Measurements from ENCODE around the gene CRK. TPM values are rescaled to one million over a fixed set of nuclear protein-coding genes. Genes with fewer than 3 reads are reported as not detected.

The CRK gene
- total RNA-seq, 2 donors from 2014 or later, result 50.5 to 52.3 TPM

DNA sequence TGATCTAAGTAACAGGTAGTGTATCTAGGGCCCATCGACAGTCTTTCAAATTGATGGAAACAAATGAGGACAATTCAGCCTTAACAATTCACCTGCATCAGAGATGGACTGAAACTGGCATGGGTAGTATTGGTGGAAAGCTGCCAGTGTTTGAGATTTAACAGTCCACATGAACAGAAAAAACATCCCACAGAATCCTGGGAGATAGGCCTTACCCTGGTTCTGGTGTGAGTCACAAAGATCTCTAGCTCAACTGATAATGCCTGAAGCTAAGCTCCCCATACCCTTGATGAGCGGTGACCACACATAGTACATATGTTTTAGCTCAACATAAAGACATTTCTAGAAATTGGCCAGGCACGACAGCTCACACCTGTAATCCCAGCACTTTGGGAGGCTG, 21.9 kb downstream of the CRK start:
- 84 to 90% methylated on average over 2 to 3 of the region's 3 CpGs for WGBS, 2 experiments (ENCODE audit: insufficient coverage in 1 of 2, insufficient read length in 1 of 2)
- Mint-ChIP-seq H3K27me3 (ENCODE audit: insufficient read depth) (no peaks in the 10 kb centered on the region), H3K27ac (no peak overlapping the region), H3K9me3 (no peaks in the 10 kb centered on the region), H3K4me1 (peaks cover 5% of the 10 kb centered on the region), H3K36me3 (ENCODE audit: low read depth) (peaks cover 69% of the 10 kb centered on the region), H3K4me3 (no peak overlapping the region)
- Histone ChIP-seq H3K9ac (ENCODE audit: extremely low read depth, low read length, poor library complexity, severe bottlenecking) (no peak overlapping the region), H3K36me3 (ENCODE audit: control insufficient read depth, insufficient read depth, low read length) (peaks cover 83% of the 10 kb centered on the region), H3K4me3 (ENCODE audit: low read length) (no peak overlapping the region), H3K27ac (ENCODE audit: low read depth, low read length) (no peak overlapping the region), H3K9me3 (ENCODE audit: control insufficient read depth, low read length) (no peaks in the 10 kb centered on the region), H3K27me3 (ENCODE audit: control insufficient read depth, insufficient read depth, low read length, poor library complexity, severe bottlenecking) (no peaks in the 10 kb centered on the region), H3K4me1 (ENCODE audit: control insufficient read depth, insufficient read depth, low read length) (no peaks in the 10 kb centered on the region)
- no peak for DNase-seq
- TF ChIP-seq CTCF (conservative IDR thresholded peaks at IDR 0.05), result no peak

DNA sequence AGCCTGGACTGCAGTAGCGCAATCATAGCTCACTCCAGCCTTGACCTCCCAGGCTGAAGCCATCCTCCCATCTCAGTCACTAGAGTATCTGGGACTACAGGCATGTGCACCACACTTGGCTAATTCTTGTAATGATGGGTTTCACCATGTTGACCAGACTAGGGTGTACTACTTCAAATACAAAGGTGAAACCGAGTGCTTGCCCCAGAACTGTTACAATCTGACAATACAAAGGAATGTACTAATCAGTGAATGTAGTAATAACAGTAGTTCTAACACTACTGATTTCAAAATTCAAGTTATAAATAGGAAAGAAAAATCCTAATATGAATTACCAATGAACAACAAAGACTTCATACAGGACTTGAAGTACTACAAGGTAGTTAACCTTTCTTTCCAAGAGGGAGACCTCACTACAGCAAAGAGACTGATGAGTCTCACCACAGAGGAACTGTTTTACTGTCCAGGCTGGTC, 24.4 kb downstream of the CRK start:
- Mint-ChIP-seq H3K9me3 (no peaks in the 10 kb centered on the region), H3K27ac (no peak overlapping the region), H3K36me3 (ENCODE audit: low read depth) (peaks cover 65% of the 10 kb centered on the region), H3K4me1 (no peaks in the 10 kb centered on the region), H3K27me3 (ENCODE audit: insufficient read depth) (no peaks in the 10 kb centered on the region), H3K4me3 (no peak overlapping the region)
- Histone ChIP-seq H3K4me3 (ENCODE audit: low read length) (no peak overlapping the region), H3K27ac (ENCODE audit: low read depth, low read length) (no peak overlapping the region), H3K9me3 (ENCODE audit: control insufficient read depth, low read length) (no peaks in the 10 kb centered on the region), H3K27me3 (ENCODE audit: control insufficient read depth, insufficient read depth, low read length, poor library complexity, severe bottlenecking) (no peaks in the 10 kb centered on the region), H3K9ac (ENCODE audit: extremely low read depth, low read length, poor library complexity, severe bottlenecking) (no peak overlapping the region), H3K4me1 (ENCODE audit: control insufficient read depth, insufficient read depth, low read length) (no peaks in the 10 kb centered on the region), H3K36me3 (ENCODE audit: control insufficient read depth, insufficient read depth, low read length) (peaks cover 82% of the 10 kb centered on the region)
- WGBS, 2 experiments (ENCODE audit: insufficient coverage in 1 of 2, insufficient read length in 1 of 2), result 90 to 96% methylated on average over 1 of the region's 2 CpGs
- no peak for TF ChIP-seq CTCF (conservative IDR thresholded peaks at IDR 0.05)
- no peak for DNase-seq

DNA sequence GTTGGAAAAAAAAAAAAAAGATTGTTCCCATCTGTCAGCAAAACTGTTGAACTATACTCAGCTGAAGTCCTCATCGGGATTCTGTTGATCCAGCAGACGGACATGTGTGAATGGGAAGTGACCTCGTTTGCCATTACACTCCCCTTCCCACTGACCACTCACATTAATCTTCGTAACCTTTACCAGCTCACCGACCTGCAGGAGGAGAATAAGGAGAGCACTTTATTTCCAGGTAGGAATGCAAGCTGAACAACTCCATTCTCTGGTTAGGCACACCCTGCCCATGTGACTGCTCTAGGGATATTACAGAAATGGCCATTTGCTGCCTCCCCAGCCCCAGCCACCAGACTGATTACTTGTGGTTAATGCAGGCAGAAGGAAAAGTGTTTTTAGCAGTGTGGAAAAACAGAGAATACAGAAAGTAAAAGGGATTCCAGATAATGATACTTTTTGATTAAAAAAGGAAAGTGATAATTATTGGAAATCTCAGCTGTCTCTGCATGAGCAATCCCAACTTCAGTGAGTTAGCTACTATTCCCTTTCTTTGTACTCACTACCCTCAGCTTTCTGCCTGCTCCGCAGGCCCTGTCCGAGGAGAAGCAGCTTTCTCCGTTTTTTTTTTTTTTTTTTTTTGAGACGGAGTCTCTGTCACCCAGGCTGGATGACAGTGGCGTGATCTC, 32.4 kb downstream of the CRK start:
- Mint-ChIP-seq H3K4me1 (no peaks in the 10 kb centered on the region), H3K27me3 (ENCODE audit: insufficient read depth) (no peaks in the 10 kb centered on the region), H3K9me3 (no peaks in the 10 kb centered on the region), H3K27ac (no peak overlapping the region), H3K4me3 (no peak overlapping the region), H3K36me3 (ENCODE audit: low read depth) (peaks cover 54% of the 10 kb centered on the region)
- Histone ChIP-seq H3K27me3 (ENCODE audit: control insufficient read depth, insufficient read depth, low read length, poor library complexity, severe bottlenecking) (no peaks in the 10 kb centered on the region), H3K36me3 (ENCODE audit: control insufficient read depth, insufficient read depth, low read length) (peaks cover 73% of the 10 kb centered on the region), H3K27ac (ENCODE audit: low read depth, low read length) (no peak overlapping the region), H3K4me3 (ENCODE audit: low read length) (no peak overlapping the region), H3K9ac (ENCODE audit: extremely low read depth, low read length, poor library complexity, severe bottlenecking) (no peak overlapping the region), H3K4me1 (ENCODE audit: control insufficient read depth, insufficient read depth, low read length) (no peaks in the 10 kb centered on the region), H3K9me3 (ENCODE audit: control insufficient read depth, low read length) (no peaks in the 10 kb centered on the region)
- TF ChIP-seq CTCF (conservative IDR thresholded peaks at IDR 0.05), result no peak
- 94 to 98% methylated on average over 5 to 10 of the region's 10 CpGs for WGBS, 2 experiments (ENCODE audit: insufficient coverage in 1 of 2, insufficient read length in 1 of 2)
- DNase-seq, result no peak
